Right atrium auricular region (tissue), 2 donors: ENCODE measurements around the gene GPR21. TPM values are rescaled to one million over a fixed set of nuclear protein-coding genes. Genes with fewer than 3 reads are reported as not detected.
A peak's percentile ranks its signal among the peaks of the same experiment; 100 is the strongest.

Source experiments
- DNase-seq: peaks from one replicate; pipeline ENCODE4 v3.0.0-alpha.2; 2019; ENCODE audit warnings: low spot score
- H3K27ac ChIP-seq, 2 donors: fragments of 200-600 bp; sonication (generic); 1 replicate in 1 of 2; 2 replicates in 1 of 2; pipeline ENCODE4 v1.5.1; 2016 to 2019
- H3K27me3 ChIP-seq, 2 donors: fragments of 200-600 bp; sonication (generic); one replicate each; pipeline versions ENCODE4 v1.5.1 to v1.6.0; 2017 to 2019
- H3K36me3 ChIP-seq: fragments of 200-600 bp; sonication (generic); one replicate; pipeline ENCODE4 v1.5.1; 2016
- H3K4me1 ChIP-seq, 2 donors: fragments of 200-600 bp; sonication (generic); one replicate each; pipeline versions ENCODE4 v1.5.1 to v1.6.0; 2017 to 2019
- H3K4me3 ChIP-seq, 2 donors: fragments of 200-600 bp; sonication (generic); 1 replicate in 1 of 2; 2 replicates in 1 of 2; pipeline ENCODE4 v1.5.1; 2017 to 2019; ENCODE audit warnings: mild to moderate bottlenecking in 1 of 2, moderate library complexity in 1 of 2
- H3K9me3 ChIP-seq, 2 donors: fragments of 200-600 bp; sonication (generic); one replicate each; pipeline ENCODE4 v1.5.1; 2019
- CTCF ChIP-seq, 2 donors: fragments of 200-600 bp; sonication (generic); IDR thresholded peaks; one replicate each; pipeline ENCODE4 v1.5.1; 2019; ENCODE audit warnings: antibody characterized with exemption in 2 of 2
- total RNA-seq, 2 donors: library from RNA; depleted of rRNA; stranded (reverse); fragments of >200 nt; gene quantifications; one replicate each; pipeline ENCODE4 v1.1.0, GENCODE V29; 2016

GPR21 gene
- total RNA-seq, result 1 to 10 TPM in 1 of 2 donors, not detected in 1; 1.4 TPM

GRCh38 chr9:123033352-123033751, at the start of gene GPR21:
GPR21 (plus strand) TSS chr9:123033667; CDS start chr9:123034567, 900 bp downstream.
- H3K27ac ChIP-seq, result peak within 1 kb of the TSS; percentile 15 to 24
- DNase-seq, result no peak
- H3K4me3 ChIP-seq, result peak within 1 kb of the TSS; percentile 11 to 35
- peaks cover 7% of the 10 kb centered on the region for H3K36me3 ChIP-seq
- no peak for TF ChIP-seq CTCF (IDR thresholded peaks at IDR 0.05)
- H3K27me3 ChIP-seq, result no peaks in the 10 kb centered on the region
- no peaks in the 10 kb centered on the region for H3K9me3 ChIP-seq
- H3K4me1 ChIP-seq, result peaks cover 0 to 7% of the 10 kb centered on the region in 2 donors

GRCh38 chr9:122986010-122986409, 47.5 kb upstream of the GPR21 start:
- Histone ChIP-seq H3K4me1 (no peaks in the 10 kb centered on the region), H3K36me3 (peaks cover 28% of the 10 kb centered on the region)

DNA sequence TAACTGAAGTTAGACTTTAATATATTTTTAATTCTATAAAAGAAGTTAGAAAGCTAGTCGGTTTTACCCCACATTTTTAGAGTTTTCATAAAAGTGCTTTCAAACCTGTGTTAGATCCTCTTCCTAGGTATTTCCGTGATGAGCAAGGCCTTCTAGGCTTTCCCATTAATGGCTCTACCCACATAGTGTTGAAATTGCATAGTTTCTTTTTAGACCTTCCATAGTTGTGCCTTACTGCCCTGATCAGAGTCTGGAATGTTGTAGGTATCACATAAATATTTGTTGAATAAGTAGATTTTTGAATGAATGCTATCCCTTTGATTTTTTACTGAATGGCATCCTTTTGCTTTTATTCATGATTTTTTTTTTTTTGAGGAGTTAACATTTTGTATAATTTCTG, 45.3 kb upstream of the GPR21 start:
- no peaks in the 10 kb centered on the region for H3K27me3 ChIP-seq
- no peak for DNase-seq
- H3K9me3 ChIP-seq, result no peaks in the 10 kb centered on the region
- no peak for TF ChIP-seq CTCF (IDR thresholded peaks at IDR 0.05)
- H3K4me3 ChIP-seq, result no peak overlapping the region
- H3K27ac ChIP-seq, result no peak overlapping the region
- H3K4me1 ChIP-seq, result no peaks in the 10 kb centered on the region
- H3K36me3 ChIP-seq, result peaks cover 33% of the 10 kb centered on the region

More at GRCh38 chr9:122986010-122986409, 47.5 kb upstream of the GPR21 start:
- no peaks in the 10 kb centered on the region for H3K9me3 ChIP-seq
- H3K27ac ChIP-seq, result no peak overlapping the region
- DNase-seq, result no peak
- no peak for TF ChIP-seq CTCF (IDR thresholded peaks at IDR 0.05)
- H3K27me3 ChIP-seq, result no peaks in the 10 kb centered on the region
- H3K4me3 ChIP-seq, result no peak overlapping the region

- no peak overlapping the region for H3K4me3 ChIP-seq
- no peaks in the 10 kb centered on the region for H3K9me3 ChIP-seq
- no peak overlapping the region for H3K27ac ChIP-seq
- no peak for DNase-seq
- H3K27me3 ChIP-seq, result no peaks in the 10 kb centered on the region
- no peak for TF ChIP-seq CTCF (IDR thresholded peaks at IDR 0.05)
- peaks cover 33% of the 10 kb centered on the region for H3K36me3 ChIP-seq
- H3K4me1 ChIP-seq, result no peaks in the 10 kb centered on the region
Measured at GRCh38 chr9:122988920-122989621, 44.4 kb upstream of the GPR21 start.

- Histone ChIP-seq H3K27me3 (no peaks in the 10 kb centered on the region), H3K27ac (no peak overlapping the region), H3K9me3 (no peaks in the 10 kb centered on the region), H3K4me1 (no peaks in the 10 kb centered on the region), H3K36me3 (peaks cover 28% of the 10 kb centered on the region), H3K4me3 (no peak overlapping the region)
- DNase-seq, result no peak
- TF ChIP-seq CTCF (IDR thresholded peaks at IDR 0.05), result peak; percentile 52 to 79
Measured at GRCh38 chr9:122991370-122991830, 42.1 kb upstream of the GPR21 start.
